HepG2 (cell line): Measurements from ENCODE around the gene IGSF8. TPM values are rescaled to one million over a fixed set of nuclear protein-coding genes. Genes with fewer than 3 reads are reported as not detected.

Experiments
- ATAC-seq: fragments of 200-7000 bp; cut with Tn5 transposase; 3 replicates; pipeline ENCODE4 v1.9.1; 2020; ENCODE audit warnings: mild to moderate bottlenecking, moderate library complexity
- BruUV-seq: library from RNA; stranded (reverse); fragments of 400-500 nt; replicated peaks from 2 replicates; lab custom pipeline; 2021; lab: Mats Ljungman, UMichigan
- CTCF ChIA-PET: fragments of 300-600 bp; formaldehyde crosslinking; extraction: SDS; loops from one replicate; lab custom pipeline; 2021; ENCODE audit warnings: low total read pairs, inconsistent platforms, low intra/inter-chr PET ratio; lab: Yijun Ruan, JAX
- POLR2A ChIA-PET: fragments of 350-600 bp; sonication (Branson Sonifier 250); formaldehyde crosslinking; loops from one replicate; lab custom pipeline; 2020; ENCODE audit warnings: antibody characterized with exemption, inconsistent platforms; lab: Yijun Ruan, JAX
- DNase-seq: peaks from one replicate; pipeline ENCODE4 v3.0.0-alpha.2; 2015; ENCODE audit warnings: low spot score
- FAIRE-seq: peaks from 3 replicates; lab custom pipeline; 2011; peaks lifted over from hg19 to GRCh38; lab: Jason Lieb, UNC
- H2AFZ ChIP-seq: one replicate; pipeline ENCODE4 v1.6.1; 2011; ENCODE audit warnings: low read length, inconsistent platforms
- H3K27ac ChIP-seq: fragments of 300-600 bp; 3 replicates; pipeline ENCODE4 v1.8.0; 2011; ENCODE audit warnings: mixed run types, mild to moderate bottlenecking, mixed read lengths, low read length, inconsistent platforms; ENCODE audit not compliant: insufficient read depth; ENCODE audit errors: extremely low read length
- H3K27me3 ChIP-seq, 2 experiments: fragments of 200-600 bp in 1 of 2; 2 replicates in 1 of 2; 3 replicates in 1 of 2; pipeline versions ENCODE4 v1.6.0 to v1.8.0; 2011; ENCODE audit warnings: low read length in 2 of 2, mild to moderate bottlenecking in 2 of 2, moderate library complexity in 2 of 2, inconsistent platforms in 1 of 2; ENCODE audit not compliant: insufficient read depth in 2 of 2, control insufficient read depth in 1 of 2
- H3K36me3 ChIP-seq, 2 experiments: fragments of 200-600 bp in 1 of 2; replicated peaks in 1 of 2; 2 replicates in 1 of 2; 3 replicates in 1 of 2; pipeline versions ENCODE4 v1.5.1 to v1.8.0; 2011; ENCODE audit warnings: low read length in 2 of 2, inconsistent platforms in 1 of 2; ENCODE audit not compliant: insufficient read depth in 2 of 2, control insufficient read depth in 1 of 2
- H3K4me1 ChIP-seq: 2 replicates; pipeline ENCODE4 v1.5.1; 2012; ENCODE audit warnings: low read length, inconsistent platforms; ENCODE audit not compliant: insufficient read depth
- H3K4me2 ChIP-seq: 2 replicates; pipeline ENCODE4 v1.6.0; 2011; ENCODE audit warnings: low read depth, low read length, inconsistent platforms
- H3K4me3 ChIP-seq, 3 experiments: fragments of 200-600 bp in 1 of 3; sonication (generic), shearing (Covaris generic) in 1 of 3; replicated peaks in 1 of 3; 2 replicates each; pipeline ENCODE4 v1.5.1; 2011 to 2016; ENCODE audit warnings: low read length in 3 of 3, inconsistent platforms in 2 of 3, low read depth in 2 of 3, mild to moderate bottlenecking in 2 of 3, control low read depth in 1 of 3, mixed read lengths in 1 of 3; ENCODE audit not compliant: insufficient read depth in 1 of 3
- H3K79me2 ChIP-seq: one replicate; pipeline ENCODE4 v1.6.1; 2011; ENCODE audit warnings: low read length, inconsistent platforms; ENCODE audit not compliant: insufficient read depth
- H3K9ac ChIP-seq: 2 replicates; pipeline ENCODE4 v1.6.0; 2011; ENCODE audit warnings: mild to moderate bottlenecking, low read depth, low read length, inconsistent platforms; ENCODE audit not compliant: insufficient read depth
- H3K9me3 ChIP-seq: 2 replicates; pipeline ENCODE4 v1.5.1; 2012; ENCODE audit warnings: mild to moderate bottlenecking, low read length
- H4K20me1 ChIP-seq: 2 replicates; pipeline ENCODE4 v1.6.0; 2011; ENCODE audit warnings: inconsistent platforms, mild to moderate bottlenecking, low read length, moderate library complexity; ENCODE audit not compliant: insufficient read depth
- FOSL2 ChIP-seq: sonication (generic); formaldehyde crosslinking; IDR thresholded peaks from 2 replicates; pipeline ENCODE4 v1.4.0; 2020; ENCODE audit warnings: missing genetic modification reagents
- RFXAP ChIP-seq: sonication (generic); formaldehyde crosslinking; IDR thresholded peaks from 2 replicates; pipeline ENCODE4 v1.4.0; 2020; ENCODE audit warnings: missing genetic modification reagents, borderline replicate concordance
- ZNF720 ChIP-seq: sonication (generic); formaldehyde crosslinking; IDR thresholded peaks from 2 replicates; pipeline ENCODE4 v1.4.0; 2020; ENCODE audit warnings: missing genetic modification reagents
- WGBS: methylation state at CpG from one replicate; pipeline ENCODE4 v1.1.6; 2017; ENCODE audit warnings: low lambda C conversion rate; 5-methylcytosine and 5-hydroxymethylcytosine counted together
- in situ Hi-C: cut with HindIII; loops from 2 replicates; pipeline ENCODE4 v1.10.0; 2017; ENCODE audit warnings: low pct_unique_long_range_greater_than_20kb; ENCODE audit not compliant: extremely low pct_ligation_motif_present
- intact Hi-C: fragments of 100-400 bp; cut with micrococcal nuclease; formaldehyde crosslinking; loops from one replicate; pipeline ENCODE4 v1.10.0; 2022; ENCODE audit not compliant: unreplicated experiment
- polyA plus RNA-seq, 8 experiments: library from polyadenylated mRNA; depleted of rRNA in 3 of 8; stranded (reverse) in 7 of 8; unstranded in 1 of 8; fragments of >200 nt; fragmentation: Illumina TruSeq in 4 of 8; extraction: Trizol in 4 of 8; gene quantifications; 2 replicates each; pipeline versions ENCODE4 v1.2.1 to v1.2.3, GENCODE V29; 2011 to 2016; ENCODE audit warnings: low read depth in 4 of 8, missing spikeins in 1 of 8, mixed read lengths in 1 of 8; ENCODE audit not compliant: insufficient read depth in 1 of 8
- total RNA-seq, 5 experiments: library from RNA; depleted of rRNA; stranded (reverse); fragments of >200 nt; fragmentation: Illumina TruSeq; extraction: Trizol; gene quantifications; 2 replicates each; pipeline ENCODE4 v1.2.3, GENCODE V29; 2016; ENCODE audit warnings: low read depth in 1 of 5
- TF ChIP-seq, protein P1 (sequence below): conservative IDR thresholded peaks from 2 replicates; pipeline ENCODE4 v1.6.1; 2018; ENCODE audit warnings: missing genetic modification reagents
- TF ChIP-seq, protein P2 (sequence below): sonication (generic); formaldehyde crosslinking; IDR thresholded peaks from 2 replicates; pipeline ENCODE4 v1.8.0; 2022; ENCODE audit warnings: mild to moderate bottlenecking, missing genetic modification reagents, moderate library complexity
- TF ChIP-seq, protein P3 (sequence below): sonication (generic); formaldehyde crosslinking; IDR thresholded peaks from 2 replicates; pipeline ENCODE4 v1.8.0; 2022; ENCODE audit warnings: missing genetic modification reagents, low read depth, mild to moderate bottlenecking, borderline replicate concordance

Gene IGSF8
- total and polyA plus RNA-seq, 2 of the 13 experiments (the other 11 are each of a cell fraction or from before 2014, with no cell fraction given): 24.0 to 41.0 TPM

DNA sequence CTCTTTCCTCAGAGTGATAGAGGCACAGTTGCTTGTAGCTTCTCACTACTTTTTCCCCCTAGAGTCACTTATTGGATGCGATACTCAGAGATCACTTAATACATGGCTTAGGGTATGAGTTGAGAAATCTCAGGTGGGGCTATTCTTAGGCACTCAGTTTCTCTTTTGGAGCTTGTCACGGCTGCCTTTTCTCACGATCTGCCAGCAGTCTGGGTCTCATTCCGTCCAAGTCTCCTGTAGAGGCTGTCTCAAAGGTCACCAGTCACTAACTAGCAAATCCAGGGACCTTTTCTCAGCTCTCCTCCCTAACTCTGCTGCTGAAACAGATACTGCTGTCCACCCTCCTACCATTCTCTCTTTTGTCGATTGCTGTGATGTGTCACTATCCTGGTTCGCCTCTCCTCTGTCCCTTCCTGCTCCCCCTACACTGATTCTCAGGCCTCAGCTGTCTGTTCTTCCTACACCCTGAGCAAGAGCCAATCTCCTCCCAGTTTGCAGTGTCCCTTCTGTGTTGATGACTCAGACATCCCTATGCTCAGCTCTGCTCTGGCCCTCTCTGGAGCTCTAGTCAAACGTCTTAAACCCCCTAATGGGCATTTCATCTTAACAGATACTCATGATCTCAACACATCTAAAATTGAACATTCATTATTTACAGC lies 29.6 kb upstream of the IGSF8 start:
- no peak overlapping the region for H3K27ac ChIP-seq
- 25% methylated on average over 7 of the region's 7 CpGs for WGBS
- CTCF ChIA-PET: no interaction called here
- no peaks in the 10 kb centered on the region for H3K27me3 ChIP-seq
- ATAC-seq (peak; percentile 40; the same call in 2 of the 3 replicates), DNase-seq (peak; percentile 12), FAIRE-seq (no peak)
- BruUV-seq: no TSS peak
- H2AFZ ChIP-seq: peak overlapping the region; percentile 28
- H3K4me1 ChIP-seq: peaks cover 81% of the 10 kb centered on the region
- H3K9ac ChIP-seq: no peak overlapping the region
- H4K20me1 ChIP-seq: no peaks in the 10 kb centered on the region
- peak overlapping the region; percentile 30 for H3K4me2 ChIP-seq
- no peak overlapping the region for H3K4me3 ChIP-seq
- H3K79me2 ChIP-seq: no peaks in the 10 kb centered on the region
- in situ Hi-C loops: no loop called here
- intact Hi-C loops: no loop called here
- POLR2A ChIA-PET: interaction anchor here (1.2 to 1.6 kb wide), 2 partner anchors 27 to 134 kb away, joined by 3 read pairs; partner anchors contain the start of gene DCAF8
- H3K36me3 ChIP-seq: no peaks in the 10 kb centered on the region
- TF ChIP-seq, protein P1, sequence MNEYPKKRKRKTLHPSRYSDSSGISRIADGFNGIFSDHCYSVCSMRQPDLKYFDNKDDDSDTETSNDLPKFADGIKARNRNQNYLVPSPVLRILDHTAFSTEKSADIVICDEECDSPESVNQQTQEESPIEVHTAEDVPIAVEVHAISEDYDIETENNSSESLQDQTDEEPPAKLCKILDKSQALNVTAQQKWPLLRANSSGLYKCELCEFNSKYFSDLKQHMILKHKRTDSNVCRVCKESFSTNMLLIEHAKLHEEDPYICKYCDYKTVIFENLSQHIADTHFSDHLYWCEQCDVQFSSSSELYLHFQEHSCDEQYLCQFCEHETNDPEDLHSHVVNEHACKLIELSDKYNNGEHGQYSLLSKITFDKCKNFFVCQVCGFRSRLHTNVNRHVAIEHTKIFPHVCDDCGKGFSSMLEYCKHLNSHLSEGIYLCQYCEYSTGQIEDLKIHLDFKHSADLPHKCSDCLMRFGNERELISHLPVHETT (CRISPR knock-in tag): no peak
- peak; percentile 49 for TF ChIP-seq FOSL2 (CRISPR knock-in tag)
- TF ChIP-seq RFXAP (CRISPR knock-in tag): no peak
- TF ChIP-seq, protein P2, sequence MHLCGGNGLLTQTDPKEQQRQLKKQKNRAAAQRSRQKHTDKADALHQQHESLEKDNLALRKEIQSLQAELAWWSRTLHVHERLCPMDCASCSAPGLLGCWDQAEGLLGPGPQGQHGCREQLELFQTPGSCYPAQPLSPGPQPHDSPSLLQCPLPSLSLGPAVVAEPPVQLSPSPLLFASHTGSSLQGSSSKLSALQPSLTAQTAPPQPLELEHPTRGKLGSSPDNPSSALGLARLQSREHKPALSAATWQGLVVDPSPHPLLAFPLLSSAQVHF: no peak
- TF ChIP-seq ZNF720 (CRISPR knock-in tag): no peak
- TF ChIP-seq, protein P3, sequence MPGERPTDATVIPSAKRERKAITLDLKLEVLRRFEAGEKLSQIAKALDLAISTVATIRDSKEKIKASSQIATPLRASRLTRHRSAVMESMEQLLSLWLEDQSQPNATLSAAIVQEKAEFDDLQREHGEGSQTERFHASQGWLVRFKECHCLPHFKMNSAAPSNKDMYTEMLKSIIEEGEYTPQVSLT (CRISPR knock-in tag): no peak
- H3K9me3 ChIP-seq: no peaks in the 10 kb centered on the region
